A549 (cell line): Measurements from ENCODE around the gene MRPL23. TPM values are rescaled to one million over a fixed set of nuclear protein-coding genes. Genes with fewer than 3 reads are reported as not detected.

ENCODE experiments used
- ATAC-seq, 2 experiments: fragments of 200-7000 bp in 1 of 2; fragments of >200 bp in 1 of 2; cut with Nextera tagmentation in 1 of 2; cut with Tn5 transposase in 1 of 2; 3 replicates each; pipeline versions ENCODE4 v1.8.0 to v1.9.1; 2018 to 2020; ENCODE audit warnings: mild to moderate bottlenecking in 1 of 2, moderate library complexity in 1 of 2
- CTCF ChIA-PET: fragments of 300-600 bp; sonication (Branson Sonifier 250); formaldehyde crosslinking; extraction: SDS; loops from one replicate; lab custom pipeline; 2021; ENCODE audit warnings: antibody characterized with exemption, inconsistent platforms; lab: Yijun Ruan, JAX
- POLR2A ChIA-PET: fragments of 350-600 bp; formaldehyde crosslinking; extraction: SDS; loops from one replicate; lab custom pipeline; 2021; ENCODE audit warnings: antibody characterized with exemption, inconsistent platforms; lab: Yijun Ruan, JAX
- DNase-seq, 2 experiments: peaks; one replicate each; pipeline versions ENCODE4 v3.0.0 to v3.0.0-alpha.2; 2011 to 2016; ENCODE audit warnings: low read depth in 1 of 2, low spot score in 1 of 2
- FAIRE-seq: peaks from 2 replicates; lab custom pipeline; 2011; peaks lifted over from hg19 to GRCh38; lab: Jason Lieb, UNC
- H3K27ac ChIP-seq, 2 experiments: fragments of >200 bp; sonication (Bioruptor Twin); formaldehyde crosslinking; 3 replicates each; pipeline ENCODE4 v1.5.1; 2016 to 2017
- H3K4me1 ChIP-seq: fragments of >200 bp; sonication (Bioruptor Twin); formaldehyde crosslinking; 3 replicates; pipeline ENCODE4 v1.6.1; 2016
- H3K4me2 ChIP-seq: fragments of >200 bp; sonication (Bioruptor Twin); formaldehyde crosslinking; 3 replicates; pipeline ENCODE4 v1.6.1; 2016
- H3K4me3 ChIP-seq: fragments of >200 bp; sonication (Bioruptor Twin); formaldehyde crosslinking; 3 replicates; pipeline ENCODE4 v1.5.1; 2016
- H3K9me3 ChIP-seq: fragments of >200 bp; sonication (Bioruptor Twin); formaldehyde crosslinking; 3 replicates; pipeline ENCODE4 v1.6.1; 2016
- ATOH8 ChIP-seq: fragments of 250-450 bp; sonication (Bioruptor Pico); IDR thresholded peaks from 2 replicates; pipeline ENCODE4 v1.5.0; 2020; ENCODE audit warnings: low read depth, mild to moderate bottlenecking, moderate library complexity
- BHLHE40 ChIP-seq: IDR thresholded peaks from 2 replicates; pipeline ENCODE4 v1.6.1; 2012; ENCODE audit warnings: low read depth, low read length, inconsistent platforms
- CBX8 ChIP-seq: fragments of 200-600 bp; sonication (generic); IDR thresholded peaks from 2 replicates; pipeline ENCODE4 v1.6.1; 2016
- CEBPB ChIP-seq, 2 experiments: fragments of >200 bp in 1 of 2; sonication (Bioruptor Twin) in 1 of 2; formaldehyde crosslinking in 1 of 2; IDR thresholded peaks; 2 replicates each; pipeline ENCODE4 v1.6.1; 2012 to 2016
- CHD2 ChIP-seq: fragments of 150-350 bp; IDR thresholded peaks from 2 replicates; pipeline ENCODE4 v1.6.1; 2014; ENCODE audit warnings: low read length; ENCODE audit not compliant: partially characterized antibody
- CHD4 ChIP-seq: fragments of 200-600 bp; sonication (generic); IDR thresholded peaks from 2 replicates; pipeline ENCODE4 v1.6.1; 2016; ENCODE audit warnings: antibody characterized with exemption, mild to moderate bottlenecking, borderline replicate concordance
- CTCF ChIP-seq: fragments of >200 bp; sonication (Bioruptor Twin); formaldehyde crosslinking; IDR thresholded peaks from 3 replicates; pipeline ENCODE4 v1.5.1; 2016
- E2F6 ChIP-seq: IDR thresholded peaks from 2 replicates; pipeline ENCODE4 v1.6.1; 2012; ENCODE audit warnings: low read depth, borderline replicate concordance
- EHF ChIP-seq: fragments of 250-450 bp; sonication (Bioruptor Pico); IDR thresholded peaks from 2 replicates; pipeline ENCODE4 v1.5.0; 2020; ENCODE audit warnings: mild to moderate bottlenecking
- EHMT2 ChIP-seq: fragments of 200-600 bp; sonication (generic); IDR thresholded peaks from 2 replicates; pipeline ENCODE4 v1.6.1; 2016; ENCODE audit warnings: antibody characterized with exemption, low read depth, mild to moderate bottlenecking, moderate library complexity
- ELK1 ChIP-seq: fragments of 150-350 bp; IDR thresholded peaks from 2 replicates; pipeline ENCODE4 v1.6.1; 2014; ENCODE audit warnings: low read depth, mild to moderate bottlenecking, low read length
- ESRRA ChIP-seq: fragments of 150-350 bp; IDR thresholded peaks from 2 replicates; pipeline ENCODE4 v1.6.1; 2014; ENCODE audit warnings: mild to moderate bottlenecking, low read length, borderline replicate concordance
- GATA3 ChIP-seq: IDR thresholded peaks from 2 replicates; pipeline ENCODE4 v1.6.1; 2012; ENCODE audit warnings: borderline replicate concordance
- HDAC2 ChIP-seq: fragments of 200-600 bp; sonication (generic); IDR thresholded peaks from 2 replicates; pipeline ENCODE4 v1.6.1; 2016
- HEYL ChIP-seq: fragments of 250-450 bp; sonication (Bioruptor Pico); IDR thresholded peaks from 2 replicates; pipeline ENCODE4 v1.8.0; 2021; ENCODE audit warnings: mild to moderate bottlenecking, moderate library complexity
- HOXA7 ChIP-seq: fragments of 250-450 bp; sonication (Bioruptor Pico); IDR thresholded peaks from 2 replicates; pipeline ENCODE4 v1.5.0; 2020; ENCODE audit warnings: mild to moderate bottlenecking, moderate library complexity
- JUN ChIP-seq, 2 experiments: fragments of >200 bp; sonication (Bioruptor Twin); formaldehyde crosslinking; IDR thresholded peaks; 2 replicates in 1 of 2; 3 replicates in 1 of 2; pipeline ENCODE4 v1.6.1; 2016 to 2017
- JUNB ChIP-seq: fragments of >200 bp; sonication (Bioruptor Twin); formaldehyde crosslinking; IDR thresholded peaks from 2 replicates; pipeline ENCODE4 v1.6.1; 2016
- KDM1A ChIP-seq: fragments of 200-600 bp; sonication (generic); IDR thresholded peaks from 2 replicates; pipeline ENCODE4 v1.6.1; 2016; ENCODE audit warnings: low read depth, mild to moderate bottlenecking
- MAFK ChIP-seq: fragments of 450-650 bp; IDR thresholded peaks from 2 replicates; pipeline ENCODE4 v1.6.1; 2014; ENCODE audit not compliant: partially characterized antibody
- MYC ChIP-seq: IDR thresholded peaks from 2 replicates; pipeline ENCODE4 v1.6.1; 2012; ENCODE audit warnings: mild to moderate bottlenecking, inconsistent platforms, low read length, improper control_type of control experiment, borderline replicate concordance
- NPAS2 ChIP-seq: fragments of 250-450 bp; sonication (Bioruptor Pico); IDR thresholded peaks from 2 replicates; pipeline ENCODE4 v1.8.0; 2022; ENCODE audit warnings: mild to moderate bottlenecking, moderate library complexity, borderline replicate concordance
- NR3C1 ChIP-seq: fragments of >200 bp; sonication (Bioruptor Twin); formaldehyde crosslinking; IDR thresholded peaks from 3 replicates; pipeline ENCODE4 v1.6.1; 2017
- PBX3 ChIP-seq: IDR thresholded peaks from 2 replicates; pipeline ENCODE4 v1.6.1; 2012
- PHF8 ChIP-seq: fragments of 200-600 bp; sonication (generic); IDR thresholded peaks from 2 replicates; pipeline ENCODE4 v1.6.1; 2016; ENCODE audit warnings: low read depth, mild to moderate bottlenecking, antibody characterized with exemption, moderate library complexity, borderline replicate concordance
- RFX5 ChIP-seq: fragments of 450-650 bp; IDR thresholded peaks from 2 replicates; pipeline ENCODE4 v1.7.1; 2014; ENCODE audit warnings: antibody characterized with exemption, mild to moderate bottlenecking, moderate library complexity
- SREBF2 ChIP-seq: fragments of 450-650 bp; IDR thresholded peaks from 2 replicates; pipeline ENCODE4 v1.6.1; 2014; ENCODE audit warnings: mild to moderate bottlenecking, moderate library complexity
- TFCP2L1 ChIP-seq: fragments of 250-450 bp; sonication (Bioruptor Pico); IDR thresholded peaks from 2 replicates; pipeline ENCODE4 v1.5.0; 2021; ENCODE audit warnings: mild to moderate bottlenecking
- ZC3H11A ChIP-seq: fragments of 450-650 bp; IDR thresholded peaks from 2 replicates; pipeline ENCODE4 v1.6.1; 2014; ENCODE audit warnings: antibody characterized with exemption, mild to moderate bottlenecking
- ZFP36 ChIP-seq: fragments of 450-650 bp; IDR thresholded peaks from 2 replicates; pipeline ENCODE4 v1.6.1; 2014; ENCODE audit warnings: borderline replicate concordance; ENCODE audit not compliant: partially characterized antibody
- ZNF302 ChIP-seq: fragments of 250-450 bp; sonication (Bioruptor Pico); IDR thresholded peaks from 2 replicates; pipeline ENCODE4 v1.9.0; 2021; ENCODE audit warnings: inconsistent platforms, mild to moderate bottlenecking, moderate library complexity
- WGBS: methylation state at CpG from one replicate; pipeline ENCODE4 v1.1.6; 2017; ENCODE audit errors: missing lambda C conversion rate; 5-methylcytosine and 5-hydroxymethylcytosine counted together
- polyA plus RNA-seq, 4 experiments: library from polyadenylated mRNA; depleted of rRNA in 3 of 4; stranded (reverse); fragments of >200 nt; fragmentation: RNase III in 1 of 4; extraction: RNeasy Plus Mini Kit Qiagen cat#74134 plus additional on column Dnase treatment in 1 of 4; gene quantifications; 2 replicates in 3 of 4; 3 replicates in 1 of 4; pipeline ENCODE4 v1.2.3, GENCODE V29; 2011 to 2017

The MRPL23 gene
- polyA plus RNA-seq, 2 of the 4 experiments (the other 2 are of a cell fraction) = 77.7 to 160 TPM

- POLR2A ChIA-PET = no interaction called here
- CTCF ChIA-PET = interaction anchor here (0.7 to 1.1 kb wide), 6 partner anchors 22 to 289 kb away, joined by 3 to 4 read pairs (median 3); no protein-coding TSS in a partner anchor
- FAIRE-seq (no peak), DNase-seq (no peak), ATAC-seq (no peak)
- H3K4me2 ChIP-seq = no peak overlapping the region
- no peaks in the 10 kb centered on the region for H3K4me1 ChIP-seq
- H3K4me3 ChIP-seq = no peak overlapping the region
- no peaks in the 10 kb centered on the region for H3K9me3 ChIP-seq
- WGBS = 59% methylated on average over 27 of the region's 31 CpGs
- no peak overlapping the region for H3K27ac ChIP-seq
- TF ChIP-seq ZC3H11A (no peak), CEBPB (IDR thresholded peaks at IDR 0.05) (no peak), HDAC2 (no peak), KDM1A (no peak), JUNB (no peak), SREBF2 (no peak), EHMT2 (no peak), CBX8 (no peak), PBX3 (no peak), BHLHE40 (no peak), TFCP2L1 (no peak), E2F6 (no peak), ESRRA (no peak), ELK1 (no peak), PHF8 (no peak), ZFP36 (no peak), NR3C1 (no peak), NPAS2 (CRISPR knock-in tag) (no peak), ZNF302 (no peak), HEYL (CRISPR knock-in tag) (no peak)
Measured at GRCh38 chr11:1913271-1914060, 33.7 kb upstream of the MRPL23 start.

GRCh38 chr11:1915795-1916131 is 31.4 kb upstream of the MRPL23 start:
- H3K9me3 ChIP-seq = no peaks in the 10 kb centered on the region
- FAIRE-seq = no peak
- no peak for DNase-seq
- CTCF ChIA-PET = no interaction called here
- 19% methylated on average over 2 of the region's 2 CpGs for WGBS
- H3K4me2 ChIP-seq = no peak overlapping the region
- ATAC-seq = no peak
- no peak overlapping the region for H3K4me3 ChIP-seq
- H3K27ac ChIP-seq = no peak overlapping the region
- H3K4me1 ChIP-seq = no peaks in the 10 kb centered on the region
- POLR2A ChIA-PET = no interaction called here
- TF ChIP-seq ZC3H11A (no peak), ATOH8 (CRISPR knock-in tag) (no peak), MAFK (no peak), GATA3 (no peak), CHD2 (no peak), MYC (no peak), PHF8 (no peak), SREBF2 (no peak), JUN (IDR thresholded peaks at IDR 0.05) (no peak), CTCF (no peak), EHMT2 (no peak), RFX5 (no peak), NR3C1 (no peak), BHLHE40 (no peak), CHD4 (no peak), EHF (CRISPR knock-in tag) (no peak), E2F6 (no peak), HOXA7 (no peak)
